Peyer's patch (tissue), 4 donors: ENCODE measurements around the gene MPPE1. TPM values are rescaled to one million over a fixed set of nuclear protein-coding genes. Genes with fewer than 3 reads are reported as not detected.
A peak's percentile ranks its signal among the peaks of the same experiment; 100 is the strongest.
"Not testable (repeated sequence)": the region's sequence is repeated elsewhere in the genome, so short reads cannot be mapped to it uniquely, and the experiment has no call there.

Experiments used
- DNase-seq, 3 donors: peaks; one replicate each; pipeline ENCODE4 v3.0.0-alpha.2; 2017 to 2019
- H3K27ac ChIP-seq, 4 donors: fragments of 200-600 bp; sonication (generic); one replicate each; pipeline ENCODE4 v1.5.1; 2016 to 2019
- H3K27me3 ChIP-seq, 2 donors: fragments of 200-600 bp; sonication (generic); one replicate each; pipeline ENCODE4 v1.5.1; 2019
- H3K36me3 ChIP-seq, 3 donors: fragments of 200-600 bp; sonication (generic); one replicate each; pipeline ENCODE4 v1.5.1; 2016 to 2019
- H3K4me1 ChIP-seq, 4 donors: fragments of 200-600 bp; sonication (generic); one replicate each; pipeline ENCODE4 v1.5.1; 2016 to 2019
- H3K4me3 ChIP-seq, 4 donors: fragments of 200-600 bp; sonication (generic); 1 replicate in 3 of 4; 2 replicates in 1 of 4; pipeline ENCODE4 v1.5.1; 2016 to 2019; ENCODE audit warnings: mild to moderate bottlenecking in 1 of 4
- H3K9me3 ChIP-seq, 4 donors: fragments of 200-600 bp; sonication (generic); one replicate each; pipeline ENCODE4 v1.5.1; 2016 to 2019; ENCODE audit warnings: mild to moderate bottlenecking in 1 of 4
- CTCF ChIP-seq, 6 experiments: fragments of 450-650 bp in 4 of 6; fragments of 200-600 bp in 2 of 6; sonication (generic) in 1 of 6; IDR thresholded peaks; one replicate each; pipeline ENCODE4 v1.5.1; 2017 to 2019; ENCODE audit warnings: antibody characterized with exemption in 6 of 6, mild to moderate bottlenecking in 3 of 6, moderate library complexity in 1 of 6
- POLR2A ChIP-seq, 2 donors: fragments of 450-650 bp; IDR thresholded peaks; one replicate each; pipeline ENCODE4 v1.5.1; 2017; ENCODE audit warnings: antibody characterized with exemption in 2 of 2, mild to moderate bottlenecking in 2 of 2, moderate library complexity in 2 of 2
- total RNA-seq, 4 donors: library from RNA; depleted of rRNA; stranded (reverse); fragments of >200 nt; gene quantifications; one replicate each; pipeline ENCODE4 v1.1.0, GENCODE V29; 2016

The MPPE1 gene
- total RNA-seq, 4 donors from 2014 or later, result 46.2 to 69.3 (median 63.4) TPM

- Histone ChIP-seq H3K9me3 (no peaks in the 10 kb centered on the region), H3K27me3 (no peaks in the 10 kb centered on the region), H3K4me1 (peaks cover 0 to 47% (median 14%) of the 10 kb centered on the region in 4 donors), H3K27ac (peak overlapping the region in 3 of 4 donors; percentile 56 to 85 (median 82)), H3K36me3 (no peaks in the 10 kb centered on the region), H3K4me3 (peak overlapping the region in 1 of 4 donors; percentile 16)
- TF ChIP-seq POLR2A (IDR thresholded peaks at IDR 0.05), result no peak
- TF ChIP-seq CTCF (IDR thresholded peaks at IDR 0.05), result peak in 1 of 6 experiments; percentile 15
- peak in 2 of 3 donors; percentile 82 to 90 for DNase-seq
Observed at GRCh38 chr18:11857177-11857887, 50.8 kb downstream of the MPPE1 start.

GRCh38 chr18:11854554-11854953 lies 53.6 kb downstream of the MPPE1 start:
- H3K4me3 ChIP-seq, H3K27me3 ChIP-seq, H3K9me3 ChIP-seq, H3K27ac ChIP-seq, H3K36me3 ChIP-seq: not testable (repeated sequence)
- DNase-seq, result peak in 1 of 3 donors; percentile 43
- H3K4me1 ChIP-seq, result peaks cover 0 to 53% (median 15%) of the 10 kb centered on the region in 4 donors

GRCh38 chr18:11851806-11852337 lies 56.2 kb downstream of the MPPE1 start:
- Histone ChIP-seq H3K27me3 (no peaks in the 10 kb centered on the region), H3K36me3 (no peaks in the 10 kb centered on the region), H3K9me3 (no peaks in the 10 kb centered on the region), H3K4me3 (peak overlapping the region; percentile 75 to 84 (median 80)), H3K4me1 (peaks cover 0 to 37% (median 15%) of the 10 kb centered on the region in 4 donors), H3K27ac (peak overlapping the region; percentile 89 to 94 (median 92))
- TF ChIP-seq POLR2A (IDR thresholded peaks at IDR 0.05) (no peak), CTCF (IDR thresholded peaks at IDR 0.05) (no peak)
- DNase-seq, result peak; percentile 45 to 71 (median 66)

- H3K27me3 ChIP-seq, result no peaks in the 10 kb centered on the region
- H3K36me3 ChIP-seq, result no peaks in the 10 kb centered on the region
- H3K4me1 ChIP-seq, result peaks cover 0 to 31% (median 13%) of the 10 kb centered on the region in 4 donors
- peak; percentile 98 to 99 (median 98) for DNase-seq
- H3K27ac ChIP-seq, result peak within 1 kb of the TSS; percentile 89 to 94 (median 92)
- TF ChIP-seq POLR2A (IDR thresholded peaks at IDR 0.05), result peak; percentile 96 to 99
- peak in 1 of 6 experiments; percentile 13 for TF ChIP-seq CTCF (IDR thresholded peaks at IDR 0.05)
- peak within 1 kb of the TSS; percentile 75 to 84 (median 80) for H3K4me3 ChIP-seq
- H3K9me3 ChIP-seq, result no peaks in the 10 kb centered on the region
Observed at GRCh38 chr18:11851146-11851805, 56.8 kb downstream of the MPPE1 start, which contains the start of gene CHMP1B. Gene CHMP1B, plus strand, starts transcription at chr18:11851413. Its CDS starts 99 bp downstream, at chr18:11851512.

GRCh38 chr18:11850821-11851145 lies 57.3 kb downstream of the MPPE1 start:
- Histone ChIP-seq H3K27me3 (no peaks in the 10 kb centered on the region), H3K4me1 (peaks cover 0 to 29% (median 12%) of the 10 kb centered on the region in 4 donors), H3K4me3 (peak overlapping the region; percentile 75 to 84 (median 80)), H3K27ac (peak overlapping the region; percentile 89 to 94 (median 92)), H3K36me3 (no peaks in the 10 kb centered on the region), H3K9me3 (no peaks in the 10 kb centered on the region)
- TF ChIP-seq POLR2A (IDR thresholded peaks at IDR 0.05) (no peak), CTCF (IDR thresholded peaks at IDR 0.05) (no peak)
- no peak for DNase-seq
